GM18858 (cell line): ENCODE results near the gene ADM.
"Not testable (repeated sequence)": the region's sequence is repeated elsewhere in the genome, so short reads cannot be mapped to it uniquely, and the experiment has no call there.

Experiments
- ATAC-seq: cut with Tn5 transposase; IDR thresholded peaks from one replicate; pipeline ENCODE4 v1.9.1; 2021; ENCODE audit not compliant: unreplicated experiment

The ADM gene

GRCh38 chr11:10304495-10305261 is at the start of gene ADM:
Gene ADM, plus strand, starts transcription at chr11:10305073. Its CDS starts 628 bp downstream, at chr11:10305701.
- ATAC-seq, result no peak

GRCh38 chr11:10255388-10256125 is 49.3 kb upstream of the ADM start:
- no peak for ATAC-seq

- ATAC-seq, result no peak
Measured at GRCh38 chr11:10257478-10257877, 47.4 kb upstream of the ADM start.

GRCh38 chr11:10261821-10262220 is 43.1 kb upstream of the ADM start:
- ATAC-seq, result no peak

GRCh38 chr11:10263929-10264328 is 40.9 kb upstream of the ADM start:
- no peak for ATAC-seq

GRCh38 chr11:10264716-10265115 is 40.2 kb upstream of the ADM start:
- ATAC-seq, result not testable (repeated sequence)

- no peak for ATAC-seq
Measured at GRCh38 chr11:10265936-10266335, 38.9 kb upstream of the ADM start.

- ATAC-seq, result no peak
Measured at GRCh38 chr11:10267821-10268220, 37.1 kb upstream of the ADM start.

GRCh38 chr11:10268746-10269488 is 36.0 kb upstream of the ADM start:
- no peak for ATAC-seq

GRCh38 chr11:10272132-10272531 is 32.7 kb upstream of the ADM start:
- no peak for ATAC-seq

- no peak for ATAC-seq
Measured at GRCh38 chr11:10273738-10274137, 31.1 kb upstream of the ADM start.

GRCh38 chr11:10274726-10275125 is 30.1 kb upstream of the ADM start:
- no peak for ATAC-seq

- no peak for ATAC-seq
Measured at GRCh38 chr11:10275714-10276113, 29.2 kb upstream of the ADM start.

- no peak for ATAC-seq
Measured at GRCh38 chr11:10282117-10282516, 22.8 kb upstream of the ADM start.

- ATAC-seq, result no peak
Measured at GRCh38 chr11:10283991-10284390, 20.9 kb upstream of the ADM start.

GRCh38 chr11:10285148-10285802 is 19.6 kb upstream of the ADM start:
- ATAC-seq, result no peak

- no peak for ATAC-seq
Measured at GRCh38 chr11:10287140-10287539, 17.7 kb upstream of the ADM start.

GRCh38 chr11:10287766-10288715 is 16.8 kb upstream of the ADM start:
- no peak for ATAC-seq

- ATAC-seq, result no peak
Measured at GRCh38 chr11:10288881-10289764, 15.8 kb upstream of the ADM start.
